Omental fat pad (tissue), 4 donors: ENCODE measurements around the gene BAIAP2L2. TPM values are rescaled to one million over a fixed set of nuclear protein-coding genes. Genes with fewer than 3 reads are reported as not detected.

Experiments used
- ATAC-seq: fragments of 150-250 bp; one replicate; pipeline ENCODE4 v1.9.1; 2016; ENCODE audit warnings: mild to moderate bottlenecking, moderate library complexity; ENCODE audit not compliant: low FRiP score
- DNase-seq: peaks from one replicate; pipeline ENCODE4 v3.0.0-alpha.2; 2019; ENCODE audit warnings: low spot score
- total RNA-seq, 4 donors: library from RNA; depleted of rRNA; stranded (reverse); fragments of >200 nt; gene quantifications; one replicate each; pipeline ENCODE4 v1.1.0, GENCODE V29; 2016
- TF ChIP-seq, protein P1 (sequence below), 3 donors: fragments of 450-650 bp; IDR thresholded peaks; one replicate each; pipeline ENCODE4 v1.5.1; 2016 to 2017; ENCODE audit warnings: antibody characterized with exemption in 3 of 3, mild to moderate bottlenecking in 3 of 3, moderate library complexity in 2 of 3

Gene BAIAP2L2
- total RNA-seq, 4 donors from 2014 or later, result 2.6 to 4.3 (median 3.2) TPM

DNA sequence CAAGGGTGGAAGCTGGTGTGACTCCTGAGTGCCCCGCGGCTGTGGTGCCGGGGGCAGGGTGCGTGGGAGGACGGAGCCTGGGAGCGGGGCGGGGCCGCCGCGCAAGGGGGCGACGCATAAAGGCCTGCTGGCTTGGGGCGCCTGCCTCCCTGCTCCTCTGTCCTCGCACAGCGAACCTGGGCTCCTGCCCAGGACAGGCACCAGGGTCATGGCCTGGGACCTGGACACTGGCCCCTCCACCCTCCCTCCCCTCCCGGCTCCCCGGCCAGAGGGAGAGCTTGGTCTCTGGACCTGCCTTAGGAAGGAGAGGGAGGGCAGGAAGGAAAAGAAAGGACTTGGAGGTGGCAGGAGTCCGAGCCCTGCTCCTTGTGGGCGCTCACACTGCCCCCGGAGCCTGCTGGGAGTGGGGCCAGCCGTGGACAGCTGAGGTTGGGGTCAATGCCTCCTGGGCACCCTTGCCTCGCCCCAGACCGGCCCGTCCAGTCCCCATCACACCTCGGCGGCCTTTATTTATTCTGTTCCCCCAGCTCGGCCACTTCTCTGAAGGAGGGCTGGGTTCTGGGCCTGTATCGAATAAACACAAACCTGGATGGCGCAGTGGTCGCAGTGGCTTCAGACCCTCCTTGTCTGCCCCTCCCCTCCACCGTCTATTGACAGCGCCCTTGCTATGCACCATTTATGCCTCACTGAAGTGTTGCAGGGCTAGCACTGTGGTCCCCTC lies 35.2 kb downstream of the BAIAP2L2 start:
- TF ChIP-seq, protein P1, sequence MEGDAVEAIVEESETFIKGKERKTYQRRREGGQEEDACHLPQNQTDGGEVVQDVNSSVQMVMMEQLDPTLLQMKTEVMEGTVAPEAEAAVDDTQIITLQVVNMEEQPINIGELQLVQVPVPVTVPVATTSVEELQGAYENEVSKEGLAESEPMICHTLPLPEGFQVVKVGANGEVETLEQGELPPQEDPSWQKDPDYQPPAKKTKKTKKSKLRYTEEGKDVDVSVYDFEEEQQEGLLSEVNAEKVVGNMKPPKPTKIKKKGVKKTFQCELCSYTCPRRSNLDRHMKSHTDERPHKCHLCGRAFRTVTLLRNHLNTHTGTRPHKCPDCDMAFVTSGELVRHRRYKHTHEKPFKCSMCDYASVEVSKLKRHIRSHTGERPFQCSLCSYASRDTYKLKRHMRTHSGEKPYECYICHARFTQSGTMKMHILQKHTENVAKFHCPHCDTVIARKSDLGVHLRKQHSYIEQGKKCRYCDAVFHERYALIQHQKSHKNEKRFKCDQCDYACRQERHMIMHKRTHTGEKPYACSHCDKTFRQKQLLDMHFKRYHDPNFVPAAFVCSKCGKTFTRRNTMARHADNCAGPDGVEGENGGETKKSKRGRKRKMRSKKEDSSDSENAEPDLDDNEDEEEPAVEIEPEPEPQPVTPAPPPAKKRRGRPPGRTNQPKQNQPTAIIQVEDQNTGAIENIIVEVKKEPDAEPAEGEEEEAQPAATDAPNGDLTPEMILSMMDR (IDR thresholded peaks at IDR 0.05), result no peak
- no peak for ATAC-seq
- DNase-seq, result no peak

DNA sequence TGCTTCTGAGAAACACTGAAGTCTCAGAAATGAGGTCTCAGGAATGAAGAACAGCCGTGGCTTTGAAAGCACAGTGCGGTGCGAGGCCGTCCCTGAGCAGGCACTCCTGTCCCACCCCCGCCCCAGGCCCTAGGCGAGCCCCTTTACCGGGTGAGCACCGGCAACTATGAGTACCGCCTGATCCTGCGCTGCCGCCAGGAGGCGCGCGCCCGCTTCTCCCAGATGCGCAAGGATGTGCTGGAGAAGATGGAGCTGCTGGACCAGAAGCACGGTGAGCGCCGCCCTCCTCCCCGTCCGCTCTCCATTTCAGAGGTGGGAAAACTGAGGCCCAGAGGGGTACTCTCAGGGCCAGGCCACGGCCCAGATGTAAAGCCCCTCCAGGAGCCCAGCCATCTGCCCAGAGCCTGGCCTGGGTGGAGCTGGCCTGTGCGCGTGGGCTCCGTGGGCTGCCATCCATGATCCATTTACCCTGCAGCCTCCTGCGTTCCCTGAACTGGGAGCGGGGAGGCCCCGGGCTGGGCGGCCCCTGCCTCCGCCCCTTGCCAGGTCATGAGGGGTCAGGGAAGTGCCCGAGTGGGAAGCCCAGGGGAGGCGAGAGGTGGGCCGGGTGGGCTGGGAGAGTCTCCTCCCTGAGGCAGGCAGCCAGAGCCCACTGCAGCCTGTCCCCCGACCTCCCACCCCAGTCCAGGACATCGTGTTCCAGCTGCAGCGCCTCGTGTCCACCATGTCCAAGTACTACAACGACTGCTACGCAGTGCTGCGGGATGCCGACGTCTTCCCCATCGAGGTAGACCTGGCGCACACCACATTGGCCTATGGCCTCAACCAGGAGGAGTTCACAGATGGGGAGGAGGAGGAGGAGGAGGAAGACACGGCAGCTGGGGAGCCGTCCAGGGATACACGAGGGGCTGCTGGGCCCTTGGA lies 36.0 kb downstream of the BAIAP2L2 start:
- ATAC-seq, result no peak
- TF ChIP-seq, protein P1 (IDR thresholded peaks at IDR 0.05), result no peak

DNA sequence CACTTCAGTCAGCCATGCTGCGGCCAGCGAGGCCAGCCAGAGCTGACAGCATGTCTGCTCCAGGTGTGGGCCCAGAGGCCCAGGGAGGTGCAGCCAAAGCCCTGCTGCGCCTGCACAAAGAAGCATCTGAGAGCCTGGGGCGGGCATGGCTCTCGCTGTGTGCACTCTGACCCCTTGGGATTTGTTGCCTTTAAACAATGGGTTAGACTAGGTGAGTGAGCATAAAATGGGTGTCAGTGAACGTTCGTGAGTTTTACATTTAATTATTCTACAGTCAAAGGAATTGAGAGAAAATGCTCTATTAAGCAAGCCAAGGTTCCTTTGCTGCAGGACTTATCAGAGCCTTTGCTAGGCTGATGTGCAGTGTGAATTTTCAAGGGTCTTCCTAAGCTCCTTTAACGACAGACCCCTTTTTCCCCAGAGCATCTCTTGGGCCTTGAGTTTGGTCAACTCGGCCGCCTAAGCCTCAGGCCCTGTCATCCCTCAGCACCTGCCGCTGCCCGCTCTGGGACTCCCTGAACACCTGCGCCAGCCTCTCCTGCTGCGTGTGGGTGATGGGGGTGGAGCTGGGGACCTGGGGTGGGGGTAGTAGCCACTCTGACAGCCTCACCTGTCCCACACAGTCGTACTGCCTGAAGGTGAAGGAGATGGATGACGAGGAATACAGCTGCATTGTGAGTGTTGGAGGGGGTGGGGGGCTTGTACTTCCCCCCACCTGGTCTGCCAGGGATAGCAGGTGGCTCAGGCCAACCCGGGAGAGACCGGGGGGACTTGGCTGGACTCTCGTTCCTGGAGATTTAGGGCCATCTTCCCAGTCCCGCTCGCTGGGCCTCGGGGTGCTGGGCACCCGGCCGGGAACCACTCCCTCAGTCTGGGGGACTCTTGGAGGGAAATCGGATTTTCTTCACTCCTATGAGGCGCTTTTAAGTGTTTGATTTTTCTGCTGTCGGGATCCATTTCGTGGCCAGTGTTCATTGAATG lies 37.0 kb downstream of the BAIAP2L2 start:
- no peak for DNase-seq
- TF ChIP-seq, protein P1 (IDR thresholded peaks at IDR 0.05), result no peak
- ATAC-seq, result no peak

More for the DNA sequence above, 36.0 kb downstream of the BAIAP2L2 start:
- no peak for DNase-seq

DNA sequence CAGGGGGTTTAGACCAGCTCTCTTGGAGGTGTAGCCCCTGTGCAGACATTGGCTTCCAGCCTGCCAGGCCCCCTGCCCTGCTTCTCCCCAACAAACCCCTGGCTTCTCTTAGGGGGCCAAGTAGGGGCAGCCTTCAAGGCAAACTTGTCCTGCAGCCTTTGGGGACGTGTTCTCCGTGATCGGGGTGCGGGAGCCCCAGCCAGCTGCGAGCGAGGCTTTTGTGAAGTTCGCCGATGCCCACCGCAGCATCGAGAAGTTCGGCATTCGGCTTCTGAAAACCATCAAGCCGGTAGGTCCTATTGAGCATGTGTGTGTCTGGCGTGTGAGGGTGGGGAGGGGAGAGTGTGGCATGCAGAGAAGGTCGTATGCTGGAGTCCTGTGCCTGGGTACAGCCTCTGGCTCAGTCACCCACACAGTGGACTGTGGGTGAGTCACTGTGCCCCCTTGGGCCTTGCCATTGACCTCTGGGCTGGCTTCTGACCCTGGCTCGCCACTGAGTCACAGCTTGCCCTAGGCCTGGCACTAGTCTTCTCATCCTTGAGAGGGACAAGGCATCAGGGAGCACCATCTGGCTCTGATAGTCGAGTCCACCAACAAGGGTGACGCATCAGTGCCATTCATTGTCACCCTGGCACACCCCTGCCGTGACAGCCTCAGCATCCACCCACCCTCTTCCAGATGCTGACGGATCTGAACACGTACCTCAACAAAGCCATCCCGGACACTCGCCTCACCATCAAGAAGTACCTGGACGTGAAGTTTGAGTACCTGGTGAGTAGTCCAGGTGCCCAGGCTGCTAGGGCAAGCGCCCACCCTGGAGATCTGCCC lies 37.9 kb downstream of the BAIAP2L2 start:
- TF ChIP-seq, protein P1 (IDR thresholded peaks at IDR 0.05), result no peak
- no peak for ATAC-seq
- DNase-seq, result no peak

DNA sequence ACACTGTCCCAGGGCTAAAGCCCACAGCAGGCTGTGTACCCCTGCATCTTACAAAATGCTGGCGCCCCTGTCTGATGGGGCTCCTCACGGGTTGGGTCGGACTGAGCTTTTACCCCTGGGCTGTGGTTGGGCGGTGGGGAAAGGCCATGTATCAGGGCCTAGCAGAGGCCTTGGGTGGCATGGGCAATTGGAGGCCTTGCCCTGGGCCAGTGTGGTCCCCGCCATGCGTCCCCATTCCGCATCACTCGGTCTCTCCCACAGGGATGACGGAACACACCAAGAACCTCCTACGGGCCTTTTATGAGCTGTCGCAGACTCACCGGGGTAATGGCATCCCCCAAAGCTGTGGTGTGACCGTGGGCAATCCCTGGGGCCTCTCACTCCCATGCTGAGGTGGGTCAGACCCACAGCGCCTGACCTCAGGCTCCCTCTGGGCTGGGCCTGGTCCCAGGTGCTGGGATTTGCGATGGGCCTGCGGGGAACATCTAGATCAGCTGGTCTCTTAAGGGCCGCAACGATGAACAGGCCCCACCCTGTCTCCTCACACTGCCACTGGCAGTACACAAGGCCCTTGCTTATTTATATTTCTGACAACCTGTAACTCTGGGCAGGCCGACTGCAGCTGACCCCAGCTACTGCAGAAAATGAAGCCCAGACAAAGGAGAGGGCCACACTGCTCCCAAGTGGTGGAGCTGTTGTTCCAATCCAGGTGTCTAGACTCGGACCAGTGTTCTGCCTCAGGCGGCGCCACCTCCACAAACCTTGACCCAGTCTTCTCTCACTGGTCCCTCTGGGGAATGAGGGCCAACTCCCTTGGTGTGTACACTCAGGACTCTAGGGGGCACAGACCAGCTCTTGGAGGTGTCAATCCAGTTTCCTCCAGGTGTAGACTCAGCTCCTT lies 38.8 kb downstream of the BAIAP2L2 start:
- TF ChIP-seq, protein P1 (IDR thresholded peaks at IDR 0.05), result no peak

More for the DNA sequence above, 38.8 kb downstream of the BAIAP2L2 start:
- no peak for ATAC-seq
- no peak for DNase-seq
